ENCODE data around the gene ZNF532. TPM values are rescaled to one million over a fixed set of nuclear protein-coding genes. Genes with fewer than 3 reads are reported as not detected.
A peak's percentile ranks its signal among the peaks of the same experiment; 100 is the strongest.

Gene ZNF532
- total RNA-seq, 1 donor from 2014 or later: 77.1 TPM

- Histone ChIP-seq H3K36me3 (peaks cover 0 to 36% of the 10 kb centered on the region in 2 donors), H3K27me3 (no peaks in the 10 kb centered on the region), H3K27ac (peak overlapping the region; percentile 55), H3K4me1 (peaks cover 36% of the 10 kb centered on the region), H3K9me3 (no peaks in the 10 kb centered on the region), H3K4me3 (no peak overlapping the region)
- intact Hi-C loops (cut with DNase I): no loop called here
- DNase-seq (ENCODE audit: extremely low spot score in 2 of 2): no peak
- TF ChIP-seq POLR2A (IDR thresholded peaks at IDR 0.05) (no peak), CTCF (IDR thresholded peaks at IDR 0.05) (no peak), POLR2AphosphoS5 (IDR thresholded peaks at IDR 0.05; ENCODE audit: insufficient read depth in 1 of 2, low read depth in 1 of 2) (no peak)
Measured at GRCh38 chr18:58871514-58872420, 7.1 kb downstream of the ZNF532 start.

- peaks cover 24% of the 10 kb centered on the region for H3K4me1 ChIP-seq
- H3K36me3 ChIP-seq: peaks cover 0 to 8% of the 10 kb centered on the region in 2 donors
- H3K9me3 ChIP-seq: no peaks in the 10 kb centered on the region
- no peak overlapping the region for H3K4me3 ChIP-seq
- no peak for DNase-seq (ENCODE audit: extremely low spot score in 2 of 2)
- H3K27ac ChIP-seq: no peak overlapping the region
- intact Hi-C loops (cut with DNase I): no loop called here
- TF ChIP-seq CTCF (IDR thresholded peaks at IDR 0.05) (no peak), POLR2A (IDR thresholded peaks at IDR 0.05) (no peak), POLR2AphosphoS5 (IDR thresholded peaks at IDR 0.05; ENCODE audit: insufficient read depth in 1 of 2, low read depth in 1 of 2) (no peak)
- H3K27me3 ChIP-seq: no peaks in the 10 kb centered on the region
Measured at GRCh38 chr18:58878640-58879039, 14.0 kb downstream of the ZNF532 start.

- H3K27ac ChIP-seq: no peak overlapping the region
- DNase-seq (ENCODE audit: extremely low spot score in 2 of 2): no peak
- intact Hi-C loops (cut with DNase I): no loop called here
- no peak overlapping the region for H3K4me3 ChIP-seq
- H3K4me1 ChIP-seq: peaks cover 30% of the 10 kb centered on the region
- H3K9me3 ChIP-seq: no peaks in the 10 kb centered on the region
- H3K27me3 ChIP-seq: no peaks in the 10 kb centered on the region
- peaks cover 0 to 4% of the 10 kb centered on the region in 2 donors for H3K36me3 ChIP-seq
- TF ChIP-seq CTCF (IDR thresholded peaks at IDR 0.05): no peak
Measured at GRCh38 chr18:58881477-58881876, 16.8 kb downstream of the ZNF532 start.

GRCh38 chr18:58882044-58882443 lies 17.4 kb downstream of the ZNF532 start:
- intact Hi-C loops (cut with DNase I): no loop called here
- DNase-seq (ENCODE audit: extremely low spot score in 2 of 2): no peak
- H3K4me1 ChIP-seq: peaks cover 36% of the 10 kb centered on the region
- TF ChIP-seq POLR2AphosphoS5 (IDR thresholded peaks at IDR 0.05; ENCODE audit: insufficient read depth in 1 of 2, low read depth in 1 of 2): no peak
- no peak for TF ChIP-seq POLR2A (IDR thresholded peaks at IDR 0.05)
- TF ChIP-seq CTCF (IDR thresholded peaks at IDR 0.05): no peak
- H3K9me3 ChIP-seq: no peaks in the 10 kb centered on the region
- H3K27ac ChIP-seq: no peak overlapping the region
- H3K27me3 ChIP-seq: no peaks in the 10 kb centered on the region
- no peaks in the 10 kb centered on the region for H3K36me3 ChIP-seq
- H3K4me3 ChIP-seq: no peak overlapping the region

- DNase-seq (ENCODE audit: extremely low spot score in 2 of 2): no peak
- no peak overlapping the region for H3K27ac ChIP-seq
Measured at GRCh38 chr18:58882686-58883085, 18.0 kb downstream of the ZNF532 start.

More at GRCh38 chr18:58882686-58883085, 18.0 kb downstream of the ZNF532 start:
- Histone ChIP-seq H3K4me3 (no peak overlapping the region), H3K27me3 (no peaks in the 10 kb centered on the region), H3K4me1 (peaks cover 42% of the 10 kb centered on the region), H3K9me3 (no peaks in the 10 kb centered on the region), H3K36me3 (no peaks in the 10 kb centered on the region)
- intact Hi-C loops (cut with DNase I): no loop called here
- TF ChIP-seq POLR2A (IDR thresholded peaks at IDR 0.05) (no peak), CTCF (IDR thresholded peaks at IDR 0.05) (no peak), POLR2AphosphoS5 (IDR thresholded peaks at IDR 0.05; ENCODE audit: insufficient read depth in 1 of 2, low read depth in 1 of 2) (no peak)
